Measurements from ENCODE around the gene SLC22A1. TPM values are rescaled to one million over a fixed set of nuclear protein-coding genes. Genes with fewer than 3 reads are reported as not detected.
"Not testable (repeated sequence)": the region's sequence is repeated elsewhere in the genome, so short reads cannot be mapped to it uniquely, and the experiment has no call there.

SLC22A1 gene
- total RNA-seq, 1 donor from 2014 or later = not detected

GRCh38 chr6:160137989-160138835 lies 16.6 kb downstream of the SLC22A1 start:
- Histone ChIP-seq H3K27me3 (no peaks in the 10 kb centered on the region), H3K4me3 (no peak overlapping the region), H3K9me3 (no peaks in the 10 kb centered on the region), H3K4me1 (peaks cover 18 to 34% of the 10 kb centered on the region in 2 donors), H3K27ac (peak overlapping the region; percentile 90 to 91), H3K36me3 (no peaks in the 10 kb centered on the region)
- DNase-seq (ENCODE audit: low spot score in 2 of 2) = peak in 1 of 2 donors; percentile 71
- intact Hi-C loops (cut with DNase I) = loop anchor here (1.0 to 5.0 kb wide), 3 partner anchors 159 to 318 kb away; partner anchors contain the start of gene SLC22A3
- TF ChIP-seq CTCF (IDR thresholded peaks at IDR 0.05) = peak; percentile 66 to 75 (median 66)

- Histone ChIP-seq H3K36me3 (no peaks in the 10 kb centered on the region), H3K4me1 (peaks cover 18 to 33% of the 10 kb centered on the region in 2 donors), H3K27me3 (no peaks in the 10 kb centered on the region), H3K9me3 (no peaks in the 10 kb centered on the region), H3K27ac (peak overlapping the region; percentile 90 to 91), H3K4me3 (no peak overlapping the region)
- intact Hi-C loops (cut with DNase I) = loop anchor here (1.0 to 5.0 kb wide), 3 partner anchors 158 to 317 kb away; partner anchors contain the start of gene SLC22A3
- no peak for TF ChIP-seq CTCF (IDR thresholded peaks at IDR 0.05)
- peak in 1 of 2 donors; percentile 33 for DNase-seq (ENCODE audit: low spot score in 2 of 2)
Measured at GRCh38 chr6:160138839-160139419, 17.3 kb downstream of the SLC22A1 start.

- no peaks in the 10 kb centered on the region for H3K36me3 ChIP-seq
- H3K4me3 ChIP-seq = no peak overlapping the region
- TF ChIP-seq CTCF (IDR thresholded peaks at IDR 0.05) = no peak
- intact Hi-C loops (cut with DNase I) = loop anchor here (2.0 to 5.0 kb wide), 2 partner anchors 158 to 209 kb away; partner anchors contain the start of gene SLC22A3
- peaks cover 18 to 33% of the 10 kb centered on the region in 2 donors for H3K4me1 ChIP-seq
- no peaks in the 10 kb centered on the region for H3K27me3 ChIP-seq
- DNase-seq (ENCODE audit: low spot score in 2 of 2) = peak in 1 of 2 donors; percentile 83
- peak overlapping the region; percentile 90 to 91 for H3K27ac ChIP-seq
- no peaks in the 10 kb centered on the region for H3K9me3 ChIP-seq
Measured at GRCh38 chr6:160139420-160139851, 17.8 kb downstream of the SLC22A1 start.

- peak overlapping the region; percentile 90 to 91 for H3K27ac ChIP-seq
- not testable (repeated sequence) for DNase-seq (ENCODE audit: low spot score in 2 of 2); H3K9me3 ChIP-seq; H3K27me3 ChIP-seq; H3K36me3 ChIP-seq
- intact Hi-C loops (cut with DNase I) = loop anchor here (2.0 to 5.0 kb wide), 3 partner anchors 38 to 102 kb away; no protein-coding TSS in a partner anchor
- peaks cover 18 to 36% of the 10 kb centered on the region in 2 donors for H3K4me1 ChIP-seq
- peak overlapping the region in 1 of 2 donors; percentile 25 for H3K4me3 ChIP-seq
Measured at GRCh38 chr6:160140493-160140892, 18.9 kb downstream of the SLC22A1 start.

- no peaks in the 10 kb centered on the region for H3K36me3 ChIP-seq
- peak overlapping the region; percentile 90 to 91 for H3K27ac ChIP-seq
- H3K4me1 ChIP-seq = peaks cover 18 to 42% of the 10 kb centered on the region in 2 donors
- H3K27me3 ChIP-seq = no peaks in the 10 kb centered on the region
- no peaks in the 10 kb centered on the region for H3K9me3 ChIP-seq
- peak in 1 of 2 donors; percentile 81 for DNase-seq (ENCODE audit: low spot score in 2 of 2)
- intact Hi-C loops (cut with DNase I) = loop anchor here (2.0 to 5.0 kb wide), 3 partner anchors 39 to 101 kb away; no protein-coding TSS in a partner anchor
- TF ChIP-seq CTCF (IDR thresholded peaks at IDR 0.05) = no peak
- H3K4me3 ChIP-seq = peak overlapping the region in 1 of 2 donors; percentile 25
Measured at GRCh38 chr6:160141001-160141726, 19.5 kb downstream of the SLC22A1 start.

All from ascending aorta (tissue), 2 donors.